ENCODE results near the gene PIM3.

DNA sequence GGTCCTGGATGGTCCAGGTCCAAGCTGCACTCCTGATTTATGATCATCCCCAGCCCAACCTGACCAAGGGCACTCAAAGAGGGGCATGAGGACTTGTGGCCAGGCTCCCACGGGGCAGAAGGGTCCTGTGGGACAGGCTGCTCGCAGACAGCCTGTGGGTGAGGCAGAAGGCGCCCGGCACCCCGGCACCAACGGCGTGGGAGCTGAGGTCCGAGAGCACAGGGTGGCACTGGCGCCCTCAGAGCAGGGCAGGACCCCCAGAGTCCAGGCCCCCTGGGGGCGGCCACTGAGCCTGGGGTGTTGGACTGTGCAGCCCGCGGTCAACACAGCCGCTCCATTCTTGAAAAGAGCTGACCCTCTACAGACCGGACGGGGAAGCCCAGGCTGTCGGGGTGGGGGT lies 48.7 kb downstream of the PIM3 start:
- TF ChIP-seq, protein P1, sequence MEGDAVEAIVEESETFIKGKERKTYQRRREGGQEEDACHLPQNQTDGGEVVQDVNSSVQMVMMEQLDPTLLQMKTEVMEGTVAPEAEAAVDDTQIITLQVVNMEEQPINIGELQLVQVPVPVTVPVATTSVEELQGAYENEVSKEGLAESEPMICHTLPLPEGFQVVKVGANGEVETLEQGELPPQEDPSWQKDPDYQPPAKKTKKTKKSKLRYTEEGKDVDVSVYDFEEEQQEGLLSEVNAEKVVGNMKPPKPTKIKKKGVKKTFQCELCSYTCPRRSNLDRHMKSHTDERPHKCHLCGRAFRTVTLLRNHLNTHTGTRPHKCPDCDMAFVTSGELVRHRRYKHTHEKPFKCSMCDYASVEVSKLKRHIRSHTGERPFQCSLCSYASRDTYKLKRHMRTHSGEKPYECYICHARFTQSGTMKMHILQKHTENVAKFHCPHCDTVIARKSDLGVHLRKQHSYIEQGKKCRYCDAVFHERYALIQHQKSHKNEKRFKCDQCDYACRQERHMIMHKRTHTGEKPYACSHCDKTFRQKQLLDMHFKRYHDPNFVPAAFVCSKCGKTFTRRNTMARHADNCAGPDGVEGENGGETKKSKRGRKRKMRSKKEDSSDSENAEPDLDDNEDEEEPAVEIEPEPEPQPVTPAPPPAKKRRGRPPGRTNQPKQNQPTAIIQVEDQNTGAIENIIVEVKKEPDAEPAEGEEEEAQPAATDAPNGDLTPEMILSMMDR (conservative IDR thresholded peaks at IDR 0.05 in 1 of 2, IDR thresholded peaks at IDR 0.05 in 1 of 2; ENCODE audit: extremely low read depth in 1 of 2, insufficient read depth in 1 of 2, low read depth in 1 of 2, low read length in 2 of 2), result no peak
- no peak for TF ChIP-seq EZH2 (IDR thresholded peaks at IDR 0.05; ENCODE audit: borderline replicate concordance, low read length)
